Amygdala (tissue), 56 donors: ENCODE measurements around the gene PTPRG.
A peak's percentile ranks its signal among the peaks of the same experiment; 100 is the strongest.

ENCODE experiments used
- DNase-seq, 56 donors: peaks; one replicate each; lab custom pipeline; 2025; lab: John Stamatoyannopoulos, UW

PTPRG gene

GRCh38 chr3:61841111-61841845 is 279.9 kb downstream of the PTPRG start:
- DNase-seq, result no peak

- DNase-seq, result no peak
These were observed 280.6 kb downstream of the PTPRG start for GRCh38 chr3:61841988-61842387.

- no peak for DNase-seq
These were observed 283.0 kb downstream of the PTPRG start for GRCh38 chr3:61844346-61844745.

GRCh38 chr3:61846488-61846887 is 285.1 kb downstream of the PTPRG start:
- no peak for DNase-seq

GRCh38 chr3:61847784-61848462 is 286.6 kb downstream of the PTPRG start:
- DNase-seq, result peak in 1 of 56 donors; percentile 1

GRCh38 chr3:61848885-61849284 is 287.5 kb downstream of the PTPRG start:
- DNase-seq, result no peak

GRCh38 chr3:61853912-61854311 is 292.5 kb downstream of the PTPRG start:
- no peak for DNase-seq

GRCh38 chr3:61855211-61855610 is 293.8 kb downstream of the PTPRG start:
- DNase-seq, result no peak

- no peak for DNase-seq
These were observed 295.9 kb downstream of the PTPRG start for GRCh38 chr3:61857297-61857696.

GRCh38 chr3:61858054-61858453 is 296.7 kb downstream of the PTPRG start:
- no peak for DNase-seq

- DNase-seq, result no peak
These were observed 300.0 kb downstream of the PTPRG start for GRCh38 chr3:61861410-61861809.

- no peak for DNase-seq
These were observed 301.4 kb downstream of the PTPRG start for GRCh38 chr3:61862614-61863289.

- DNase-seq, result no peak
These were observed 302.2 kb downstream of the PTPRG start for GRCh38 chr3:61863579-61863978.

GRCh38 chr3:61864886-61865285 is 303.5 kb downstream of the PTPRG start:
- DNase-seq, result no peak

GRCh38 chr3:61865466-61866152 is 304.2 kb downstream of the PTPRG start:
- no peak for DNase-seq

- DNase-seq, result no peak
These were observed 304.8 kb downstream of the PTPRG start for GRCh38 chr3:61866153-61866542.

- no peak for DNase-seq
These were observed 305.6 kb downstream of the PTPRG start for GRCh38 chr3:61866961-61867461.

GRCh38 chr3:61868499-61868898 is 307.1 kb downstream of the PTPRG start:
- no peak for DNase-seq

- DNase-seq, result no peak
These were observed 308.0 kb downstream of the PTPRG start for GRCh38 chr3:61869371-61869770.

GRCh38 chr3:61871644-61872043 is 310.3 kb downstream of the PTPRG start:
- no peak for DNase-seq
